HepG2 (cell line): ENCODE measurements around the gene MAPK1. TPM values are rescaled to one million over a fixed set of nuclear protein-coding genes. Genes with fewer than 3 reads are reported as not detected.

Source experiments
- ATF3 ChIP-seq: sonication (generic); formaldehyde crosslinking; IDR thresholded peaks from 2 replicates; pipeline ENCODE4 v1.4.0; 2020; ENCODE audit warnings: missing genetic modification reagents
- CBFB ChIP-seq: sonication (generic); formaldehyde crosslinking; IDR thresholded peaks from 2 replicates; pipeline ENCODE4 v1.4.0; 2020; ENCODE audit warnings: missing genetic modification reagents
- CREB1 ChIP-seq, 2 experiments: fragments of 450-650 bp in 1 of 2; IDR thresholded peaks; 2 replicates each; pipeline ENCODE4 v1.6.1; 2016 to 2017; ENCODE audit warnings: control low read depth in 1 of 2, mild to moderate bottlenecking in 1 of 2, missing compliant biosample characterization in 1 of 2, missing genetic modification characterization in 1 of 2
- GMEB2 ChIP-seq: IDR thresholded peaks from 2 replicates; pipeline ENCODE4 v1.6.1; 2016; ENCODE audit warnings: missing biosample characterization, missing genetic modification reagents, low read depth
- NKX3-1 ChIP-seq: sonication (generic); formaldehyde crosslinking; IDR thresholded peaks from 2 replicates; pipeline ENCODE4 v1.5.0; 2020; ENCODE audit warnings: missing genetic modification reagents
- SCMH1 ChIP-seq: sonication (generic); formaldehyde crosslinking; IDR thresholded peaks from 2 replicates; pipeline ENCODE4 v1.9.0; 2021; ENCODE audit warnings: missing genetic modification reagents, mild to moderate bottlenecking, borderline replicate concordance
- ZFP36L1 ChIP-seq: sonication (generic); formaldehyde crosslinking; IDR thresholded peaks from 2 replicates; pipeline ENCODE4 v1.8.0; 2022; ENCODE audit warnings: mild to moderate bottlenecking, missing genetic modification reagents, moderate library complexity
- ZFY ChIP-seq: sonication (generic); formaldehyde crosslinking; IDR thresholded peaks from 2 replicates; pipeline ENCODE4 v1.4.0; 2020; ENCODE audit warnings: missing genetic modification reagents
- ZNF510 ChIP-seq: sonication (generic); formaldehyde crosslinking; IDR thresholded peaks from 2 replicates; pipeline ENCODE4 v1.4.0; 2020; ENCODE audit warnings: low read depth, mild to moderate bottlenecking, missing genetic modification reagents
- ZNF552 ChIP-seq: sonication (generic); formaldehyde crosslinking; IDR thresholded peaks from 2 replicates; pipeline ENCODE4 v1.9.0; 2022; ENCODE audit warnings: missing genetic modification reagents, mild to moderate bottlenecking, borderline replicate concordance
- ZNF609 ChIP-seq: sonication (generic); formaldehyde crosslinking; IDR thresholded peaks from 2 replicates; pipeline ENCODE4 v1.4.0; 2020; ENCODE audit warnings: mild to moderate bottlenecking, missing genetic modification reagents, borderline replicate concordance
- ZNF710 ChIP-seq: sonication (generic); formaldehyde crosslinking; IDR thresholded peaks from 2 replicates; pipeline ENCODE4 v1.5.0; 2020; ENCODE audit warnings: mild to moderate bottlenecking, missing genetic modification reagents, borderline replicate concordance
- ZSCAN12 ChIP-seq: sonication (generic); formaldehyde crosslinking; IDR thresholded peaks from 2 replicates; pipeline ENCODE4 v1.9.0; 2021; ENCODE audit warnings: mild to moderate bottlenecking, missing genetic modification reagents
- polyA plus RNA-seq, 8 experiments: library from polyadenylated mRNA; depleted of rRNA in 3 of 8; stranded (reverse) in 7 of 8; unstranded in 1 of 8; fragments of >200 nt; fragmentation: Illumina TruSeq in 4 of 8; extraction: Trizol in 4 of 8; gene quantifications; 2 replicates each; pipeline versions ENCODE4 v1.2.1 to v1.2.3, GENCODE V29; 2011 to 2016; ENCODE audit warnings: low read depth in 4 of 8, missing spikeins in 1 of 8, mixed read lengths in 1 of 8; ENCODE audit not compliant: insufficient read depth in 1 of 8
- total RNA-seq, 5 experiments: library from RNA; depleted of rRNA; stranded (reverse); fragments of >200 nt; fragmentation: Illumina TruSeq; extraction: Trizol; gene quantifications; 2 replicates each; pipeline ENCODE4 v1.2.3, GENCODE V29; 2016; ENCODE audit warnings: low read depth in 1 of 5
- TF ChIP-seq, protein P1 (sequence below): sonication (generic); formaldehyde crosslinking; conservative IDR thresholded peaks from 2 replicates; pipeline ENCODE4 v1.8.0; 2022; ENCODE audit warnings: missing genetic modification reagents
- TF ChIP-seq, protein P2 (sequence below): sonication (generic); formaldehyde crosslinking; IDR thresholded peaks from 2 replicates; pipeline ENCODE4 v1.4.0; 2020; ENCODE audit warnings: missing genetic modification reagents

Gene MAPK1
- total and polyA plus RNA-seq, 2 of the 13 experiments (the other 11 are each of a cell fraction or from before 2014, with no cell fraction given), result 107 to 114 TPM

- TF ChIP-seq GMEB2 (CRISPR knock-in tag) (no peak), ZNF710 (CRISPR knock-in tag) (no peak), ZFY (CRISPR knock-in tag) (no peak), ATF3 (CRISPR knock-in tag) (no peak), SCMH1 (CRISPR knock-in tag) (no peak), NKX3-1 (CRISPR knock-in tag) (no peak), ZSCAN12 (CRISPR knock-in tag) (no peak), ZNF552 (CRISPR knock-in tag) (no peak), CREB1 (IDR thresholded peaks at IDR 0.05) (no peak), CREB1 (CRISPR knock-in tag; IDR thresholded peaks at IDR 0.05) (no peak), CBFB (CRISPR knock-in tag) (no peak), ZNF609 (CRISPR knock-in tag) (peak; percentile 20; the same call in 1 of the 2 replicates), ZNF510 (CRISPR knock-in tag) (no peak), ZFP36L1 (no peak)
- TF ChIP-seq, protein P1, sequence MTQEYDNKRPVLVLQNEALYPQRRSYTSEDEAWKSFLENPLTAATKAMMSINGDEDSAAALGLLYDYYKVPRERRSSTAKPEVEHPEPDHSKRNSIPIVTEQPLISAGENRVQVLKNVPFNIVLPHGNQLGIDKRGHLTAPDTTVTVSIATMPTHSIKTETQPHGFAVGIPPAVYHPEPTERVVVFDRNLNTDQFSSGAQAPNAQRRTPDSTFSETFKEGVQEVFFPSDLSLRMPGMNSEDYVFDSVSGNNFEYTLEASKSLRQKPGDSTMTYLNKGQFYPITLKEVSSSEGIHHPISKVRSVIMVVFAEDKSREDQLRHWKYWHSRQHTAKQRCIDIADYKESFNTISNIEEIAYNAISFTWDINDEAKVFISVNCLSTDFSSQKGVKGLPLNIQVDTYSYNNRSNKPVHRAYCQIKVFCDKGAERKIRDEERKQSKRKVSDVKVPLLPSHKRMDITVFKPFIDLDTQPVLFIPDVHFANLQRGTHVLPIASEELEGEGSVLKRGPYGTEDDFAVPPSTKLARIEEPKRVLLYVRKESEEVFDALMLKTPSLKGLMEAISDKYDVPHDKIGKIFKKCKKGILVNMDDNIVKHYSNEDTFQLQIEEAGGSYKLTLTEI (CRISPR knock-in tag), result no peak
- TF ChIP-seq, protein P2, sequence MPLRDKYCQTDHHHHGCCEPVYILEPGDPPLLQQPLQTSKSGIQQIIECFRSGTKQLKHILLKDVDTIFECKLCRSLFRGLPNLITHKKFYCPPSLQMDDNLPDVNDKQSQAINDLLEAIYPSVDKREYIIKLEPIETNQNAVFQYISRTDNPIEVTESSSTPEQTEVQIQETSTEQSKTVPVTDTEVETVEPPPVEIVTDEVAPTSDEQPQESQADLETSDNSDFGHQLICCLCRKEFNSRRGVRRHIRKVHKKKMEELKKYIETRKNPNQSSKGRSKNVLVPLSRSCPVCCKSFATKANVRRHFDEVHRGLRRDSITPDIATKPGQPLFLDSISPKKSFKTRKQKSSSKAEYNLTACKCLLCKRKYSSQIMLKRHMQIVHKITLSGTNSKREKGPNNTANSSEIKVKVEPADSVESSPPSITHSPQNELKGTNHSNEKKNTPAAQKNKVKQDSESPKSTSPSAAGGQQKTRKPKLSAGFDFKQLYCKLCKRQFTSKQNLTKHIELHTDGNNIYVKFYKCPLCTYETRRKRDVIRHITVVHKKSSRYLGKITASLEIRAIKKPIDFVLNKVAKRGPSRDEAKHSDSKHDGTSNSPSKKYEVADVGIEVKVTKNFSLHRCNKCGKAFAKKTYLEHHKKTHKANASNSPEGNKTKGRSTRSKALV (CRISPR knock-in tag), result no peak
Observed at GRCh38 chr22:21857481-21857914, 9.9 kb downstream of the MAPK1 start (continued).
